Liver (tissue), 3 donors: ENCODE data around the gene FSIP2.

Experiments used
- ATF3 ChIP-seq: IDR thresholded peaks from 2 replicates; pipeline ENCODE4 v1.6.1; 2016; ENCODE audit warnings: antibody characterized with exemption
- CTCF ChIP-seq: fragments of 150-350 bp; IDR thresholded peaks from 2 replicates; pipeline ENCODE4 v1.5.1; 2017; ENCODE audit warnings: improper control_type of control experiment, low read depth, low read length; ENCODE audit not compliant: missing input control
- FOXA1 ChIP-seq: IDR thresholded peaks from 2 replicates; pipeline ENCODE4 v1.6.1; 2016; ENCODE audit warnings: antibody characterized with exemption
- FOXA2 ChIP-seq: IDR thresholded peaks from 2 replicates; pipeline ENCODE4 v1.6.1; 2016; ENCODE audit warnings: antibody characterized with exemption
- GABPA ChIP-seq, 2 donors: IDR thresholded peaks in 1 of 2; conservative IDR thresholded peaks in 1 of 2; 2 replicates each; pipeline ENCODE4 v1.6.1; 2016; ENCODE audit warnings: antibody characterized with exemption in 2 of 2, mild to moderate bottlenecking in 1 of 2, moderate library complexity in 1 of 2
- HNF4A ChIP-seq, 2 donors: conservative IDR thresholded peaks; 2 replicates each; pipeline ENCODE4 v1.6.1; 2016; ENCODE audit warnings: antibody characterized with exemption in 2 of 2, mild to moderate bottlenecking in 2 of 2
- JUND ChIP-seq, 2 donors: IDR thresholded peaks; 2 replicates each; pipeline ENCODE4 v1.6.1; 2016; ENCODE audit warnings: antibody characterized with exemption in 2 of 2
- MAX ChIP-seq: IDR thresholded peaks from 2 replicates; pipeline ENCODE4 v1.6.1; 2016; ENCODE audit warnings: antibody characterized with exemption
- RAD21 ChIP-seq, 2 donors: IDR thresholded peaks; 2 replicates each; pipeline ENCODE4 v1.6.1; 2016; ENCODE audit warnings: antibody characterized with exemption in 2 of 2, mild to moderate bottlenecking in 2 of 2
- REST ChIP-seq: IDR thresholded peaks from 2 replicates; pipeline ENCODE4 v1.6.1; 2016; ENCODE audit warnings: antibody characterized with exemption, mild to moderate bottlenecking
- RXRA ChIP-seq, 2 donors: IDR thresholded peaks; 2 replicates each; pipeline ENCODE4 v1.6.1; 2017 to 2018; ENCODE audit warnings: antibody characterized with exemption in 2 of 2, mild to moderate bottlenecking in 1 of 2
- SP1 ChIP-seq: IDR thresholded peaks from 2 replicates; pipeline ENCODE4 v1.6.1; 2018; ENCODE audit warnings: antibody characterized with exemption, mild to moderate bottlenecking
- TAF1 ChIP-seq: conservative IDR thresholded peaks from 2 replicates; pipeline ENCODE4 v1.6.1; 2016; ENCODE audit warnings: antibody characterized with exemption, mild to moderate bottlenecking
- ZBTB33 ChIP-seq: IDR thresholded peaks from 2 replicates; pipeline ENCODE4 v1.6.1; 2016; ENCODE audit warnings: antibody characterized with exemption
- donor health status: healthy.
- donor health status: healthy.

GRCh38 chr2:185689906-185690539, 48.6 kb upstream of the FSIP2 start:
- TF ChIP-seq CTCF (no peak), ZBTB33 (no peak), RAD21 (IDR thresholded peaks at IDR 0.05) (no peak), REST (no peak), SP1 (no peak), TAF1 (no peak), JUND (IDR thresholded peaks at IDR 0.05) (no peak), FOXA1 (no peak), MAX (no peak), HNF4A (conservative IDR thresholded peaks at IDR 0.05) (no peak), FOXA2 (no peak), GABPA (IDR thresholded peaks at IDR 0.05 in 1 of 2, conservative IDR thresholded peaks at IDR 0.05 in 1 of 2) (no peak), RXRA (IDR thresholded peaks at IDR 0.05) (no peak), ATF3 (no peak)
